ENCODE measurements around the gene JMJD8. TPM values are rescaled to one million over a fixed set of nuclear protein-coding genes. Genes with fewer than 3 reads are reported as not detected.

The JMJD8 gene
- total and polyA plus RNA-seq, 9 of the 15 experiments (the other 6 are each of a cell fraction or from before 2014, with no cell fraction given): 1.2 to 50.6 (median 29.3) TPM

DNA sequence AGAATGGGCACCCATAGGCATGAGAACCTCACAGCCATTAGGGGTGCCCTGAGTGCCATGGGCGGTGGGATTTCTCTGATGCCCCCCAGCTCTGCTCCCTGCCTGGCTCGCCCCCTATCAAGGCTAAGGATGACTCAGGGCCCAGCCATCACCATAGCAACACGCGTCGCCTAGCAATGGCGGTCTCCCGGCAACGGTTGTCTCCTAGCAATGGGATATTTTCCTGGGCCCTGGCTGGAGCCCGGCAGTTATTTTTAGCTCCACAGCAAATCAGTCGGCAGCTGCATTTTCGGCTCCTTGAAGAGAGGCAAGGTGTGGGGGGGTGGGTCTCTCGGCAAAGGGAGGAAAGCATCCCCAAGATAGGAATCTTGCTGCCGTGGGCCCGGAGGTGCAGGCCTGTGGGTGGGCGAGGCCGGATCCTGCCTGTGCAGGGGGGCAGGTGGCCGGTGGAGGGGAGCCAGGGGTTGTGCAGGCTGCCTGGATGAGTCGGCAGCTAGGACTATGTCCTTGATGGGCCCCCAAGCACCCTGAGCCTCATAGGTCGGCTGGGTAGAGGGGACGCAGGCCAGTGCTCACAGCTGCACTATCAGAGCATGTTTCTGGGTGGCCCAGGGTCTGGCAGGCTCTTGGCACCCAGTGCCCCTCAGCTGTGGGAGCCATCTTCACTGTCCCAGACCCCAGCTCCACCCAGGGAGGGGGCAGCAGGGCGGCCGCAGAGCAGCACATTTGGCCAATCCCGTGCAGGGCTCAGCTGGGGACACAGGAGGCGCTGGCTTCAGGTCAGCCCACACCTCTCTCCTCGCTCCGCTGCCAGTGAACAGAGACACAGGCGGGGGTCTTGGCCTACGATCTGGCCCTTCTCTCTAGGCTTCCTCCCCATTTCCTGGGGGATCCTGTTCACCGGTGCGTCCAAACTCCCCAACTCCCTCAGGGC is 25.7 kb upstream of the JMJD8 start (continued):
- TF ChIP-seq, protein P1, sequence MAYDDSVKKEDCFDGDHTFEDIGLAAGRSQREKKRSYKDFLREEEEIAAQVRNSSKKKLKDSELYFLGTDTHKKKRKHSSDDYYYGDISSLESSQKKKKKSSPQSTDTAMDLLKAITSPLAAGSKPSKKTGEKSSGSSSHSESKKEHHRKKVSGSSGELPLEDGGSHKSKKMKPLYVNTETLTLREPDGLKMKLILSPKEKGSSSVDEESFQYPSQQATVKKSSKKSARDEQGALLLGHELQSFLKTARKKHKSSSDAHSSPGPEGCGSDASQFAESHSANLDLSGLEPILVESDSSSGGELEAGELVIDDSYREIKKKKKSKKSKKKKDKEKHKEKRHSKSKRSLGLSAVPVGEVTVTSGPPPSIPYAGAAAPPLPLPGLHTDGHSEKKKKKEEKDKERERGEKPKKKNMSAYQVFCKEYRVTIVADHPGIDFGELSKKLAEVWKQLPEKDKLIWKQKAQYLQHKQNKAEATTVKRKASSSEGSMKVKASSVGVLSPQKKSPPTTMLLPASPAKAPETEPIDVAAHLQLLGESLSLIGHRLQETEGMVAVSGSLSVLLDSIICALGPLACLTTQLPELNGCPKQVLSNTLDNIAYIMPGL (CRISPR knock-in tag; IDR thresholded peaks at IDR 0.05): no peak

DNA sequence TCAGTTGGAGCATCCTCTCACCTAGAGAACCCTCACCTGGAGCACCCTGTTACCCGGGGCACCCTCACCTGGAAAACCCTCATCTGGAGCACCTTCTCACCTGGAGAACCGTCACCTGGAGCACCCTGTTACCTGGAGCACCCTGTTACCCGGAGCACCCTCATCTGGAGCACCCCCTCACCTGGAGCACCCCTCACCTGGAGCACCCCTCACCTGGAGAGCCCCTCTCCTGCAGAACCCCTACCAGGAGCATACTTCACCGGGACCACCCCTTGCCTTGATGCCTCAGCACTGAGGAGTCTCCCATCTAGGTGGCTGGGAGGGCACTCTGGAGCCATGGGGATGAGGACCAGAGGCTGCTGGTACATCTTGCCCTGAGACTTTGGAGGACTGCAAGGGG is 24.8 kb upstream of the JMJD8 start:
- WGBS (ENCODE audit: insufficient coverage, low coverage, missing lambda C conversion rate): 10% methylated on average over 4 of the region's 4 CpGs
- H3K9ac ChIP-seq (ENCODE audit: insufficient read depth in 1 of 2, low read depth in 2 of 2, low read length in 2 of 2): no peak overlapping the region
- no peaks in the 10 kb centered on the region for H3K9me1 ChIP-seq (ENCODE audit: control insufficient read depth, insufficient read depth, low read length)
- no peaks in the 10 kb centered on the region for H3K79me2 ChIP-seq (ENCODE audit: control insufficient read depth, insufficient read depth, low read length)
- no peak for ATAC-seq
- H3K4me3 ChIP-seq: no peak overlapping the region
- H3K27me3 ChIP-seq (ENCODE audit: control insufficient read depth in 2 of 2, insufficient read depth in 2 of 2, low read length in 2 of 2): peaks cover 0 to 18% of the 10 kb centered on the region in 2 experiments; a peak in 2 of 5 replicates
- BruUV-seq (replicated peaks): no TSS peak
- TF ChIP-seq ZNF263 (CRISPR knock-in tag; IDR thresholded peaks at IDR 0.05; ENCODE audit: borderline replicate concordance) (peak; percentile 97), NCOA4 (IDR thresholded peaks at IDR 0.05; ENCODE audit: partially characterized antibody) (no peak)
- in situ Hi-C loops (cut with MboI) (no loop called here), intact Hi-C loops (cut with micrococcal nuclease) (no loop called here)
- peaks cover 24% of the 10 kb centered on the region; the same call in 1 of the 2 replicates for H4K20me1 ChIP-seq (replicated peaks; ENCODE audit: control insufficient read depth, insufficient read depth, low read length)
- DNase-seq (ENCODE audit: extremely low read depth in 1 of 4, low spot score in 3 of 4): no peak
- H3K4me2 ChIP-seq (ENCODE audit: insufficient read depth, low read length): no peak overlapping the region
- no peak for FAIRE-seq
- ChIA-PET POLR2A (interaction anchor here (0.5 to 1.0 kb wide), 3 partner anchors 11 to 27 kb away, joined by 3 to 4 read pairs (median 4); no protein-coding TSS in a partner anchor), CTCF (ENCODE audit: low intra/inter-chr PET ratio) (interaction anchor here (4.5 kb wide), 1 partner anchor 76 kb away, joined by 73 read pairs; no protein-coding TSS in a partner anchor)
- H2AFZ ChIP-seq (ENCODE audit: low read depth, low read length): no peak overlapping the region
- H3K27ac ChIP-seq (ENCODE audit: extremely low read depth, low read depth, low read length): no peak overlapping the region
- no peaks in the 10 kb centered on the region for H3K9me3 ChIP-seq (replicated peaks; ENCODE audit: control insufficient read depth, insufficient read depth, low read depth, low read length)
- no peaks in the 10 kb centered on the region for H3K36me3 ChIP-seq (ENCODE audit: control insufficient read depth, insufficient read depth, low read length)
- H3K4me1 ChIP-seq (replicated peaks in 1 of 2; ENCODE audit: control insufficient read depth in 2 of 2, insufficient read depth in 2 of 2, low read length in 2 of 2): peaks cover 0 to 64% of the 10 kb centered on the region in 2 experiments; a peak in 3 of 5 replicates

Data from K562 (cell line).